WTC11 (cell line): ENCODE measurements around the gene TPD52L2. TPM values are rescaled to one million over a fixed set of nuclear protein-coding genes. Genes with fewer than 3 reads are reported as not detected.

ENCODE experiments used
- ATAC-seq: fragments of 200-7000 bp; cut with Tn5 transposase; 2 replicates; pipeline ENCODE4 v1.10.0; 2021; ENCODE audit warnings: mild to moderate bottlenecking, moderate library complexity
- CTCF ChIA-PET: fragments of 300-600 bp; sonication (Branson Sonifier 250); formaldehyde crosslinking; loops from one replicate; lab custom pipeline; 2021; ENCODE audit warnings: antibody characterized with exemption; lab: Charles Lee
- POLR2A ChIA-PET: fragments of 350-600 bp; sonication (Branson Sonifier 250); formaldehyde crosslinking; loops from one replicate; lab custom pipeline; 2021; ENCODE audit warnings: antibody characterized with exemption; lab: Charles Lee
- DNase-seq: peaks from one replicate; pipeline ENCODE4 v3.0.0; 2021; ENCODE audit warnings: low spot score
- H3K27ac Mint-ChIP-seq: 2 replicates; pipeline ENCODE4 v1.8.0; 2021; ENCODE audit warnings: mixed read lengths
- H3K27me3 Mint-ChIP-seq: 2 replicates; pipeline ENCODE4 v1.8.0; 2021; ENCODE audit warnings: low read depth, mild to moderate bottlenecking, moderate library complexity, mixed read lengths
- H3K36me3 Mint-ChIP-seq: 2 replicates; pipeline ENCODE4 v1.8.0; 2021; ENCODE audit warnings: mixed read lengths
- H3K4me1 Mint-ChIP-seq: 2 replicates; pipeline ENCODE4 v1.8.0; 2022; ENCODE audit warnings: mixed read lengths
- H3K4me3 Mint-ChIP-seq: 2 replicates; pipeline ENCODE4 v1.8.0; 2021; ENCODE audit warnings: mild to moderate bottlenecking, moderate library complexity, mixed read lengths
- H3K9me3 Mint-ChIP-seq: 2 replicates; pipeline ENCODE4 v1.8.0; 2021; ENCODE audit warnings: mixed read lengths
- AFF4 ChIP-seq: sonication (generic); formaldehyde crosslinking; IDR thresholded peaks from 2 replicates; pipeline ENCODE4 v1.8.1; 2023; ENCODE audit warnings: mild to moderate bottlenecking, missing genetic modification reagents, borderline replicate concordance
- AR ChIP-seq: fragments of 250-450 bp; sonication (Bioruptor Pico); IDR thresholded peaks from 2 replicates; pipeline ENCODE4 v1.9.0; 2021; ENCODE audit warnings: mild to moderate bottlenecking
- ELF4 ChIP-seq: sonication (generic); formaldehyde crosslinking; IDR thresholded peaks from 2 replicates; pipeline ENCODE4 v1.8.1; 2022; ENCODE audit warnings: low read depth, mild to moderate bottlenecking, moderate library complexity, missing genetic modification reagents
- FOXP1 ChIP-seq: sonication (generic); formaldehyde crosslinking; IDR thresholded peaks from 2 replicates; pipeline ENCODE4 v1.8.0; 2022; ENCODE audit warnings: missing genetic modification reagents, mild to moderate bottlenecking, moderate library complexity, borderline replicate concordance
- FOXP4 ChIP-seq: sonication (generic); formaldehyde crosslinking; IDR thresholded peaks from 2 replicates; pipeline ENCODE4 v1.8.0; 2022; ENCODE audit warnings: mild to moderate bottlenecking, missing genetic modification reagents
- GTF2I ChIP-seq: fragments of 250-450 bp; sonication (Bioruptor Pico); conservative IDR thresholded peaks from 2 replicates; pipeline ENCODE4 v1.4.0; 2021; ENCODE audit warnings: mild to moderate bottlenecking
- HMGA2 ChIP-seq: fragments of 250-450 bp; sonication (Bioruptor Pico); IDR thresholded peaks from 2 replicates; pipeline ENCODE4 v1.4.0; 2021; ENCODE audit warnings: mild to moderate bottlenecking, moderate library complexity
- IRF1 ChIP-seq: sonication (generic); formaldehyde crosslinking; IDR thresholded peaks from 2 replicates; pipeline ENCODE4 v1.8.0; 2023; ENCODE audit warnings: missing genetic modification reagents
- KAT7 ChIP-seq: sonication (generic); formaldehyde crosslinking; IDR thresholded peaks from 2 replicates; pipeline ENCODE4 v1.8.1; 2023; ENCODE audit warnings: missing genetic modification reagents, mild to moderate bottlenecking, borderline replicate concordance
- NFE2L1 ChIP-seq: sonication (generic); formaldehyde crosslinking; IDR thresholded peaks from 2 replicates; pipeline ENCODE4 v1.8.1; 2023; ENCODE audit warnings: missing genetic modification reagents
- NFYB ChIP-seq: sonication (generic); formaldehyde crosslinking; conservative IDR thresholded peaks from 2 replicates; pipeline ENCODE4 v1.8.0; 2022; ENCODE audit warnings: low read depth, missing genetic modification reagents
- RELA ChIP-seq: sonication (generic); formaldehyde crosslinking; IDR thresholded peaks from 2 replicates; pipeline ENCODE4 v1.8.1; 2022; ENCODE audit warnings: missing genetic modification reagents, mild to moderate bottlenecking, borderline replicate concordance
- TEAD4 ChIP-seq: sonication (generic); formaldehyde crosslinking; IDR thresholded peaks from 2 replicates; pipeline ENCODE4 v1.8.0; 2022; ENCODE audit warnings: mild to moderate bottlenecking, missing genetic modification reagents
- TP53 ChIP-seq: sonication (generic); formaldehyde crosslinking; IDR thresholded peaks from 2 replicates; pipeline ENCODE4 v1.8.1; 2023; ENCODE audit warnings: mild to moderate bottlenecking, missing genetic modification reagents
- ZNF219 ChIP-seq: sonication (generic); formaldehyde crosslinking; IDR thresholded peaks from 2 replicates; pipeline ENCODE4 v1.8.0; 2023; ENCODE audit warnings: missing genetic modification reagents, mild to moderate bottlenecking, borderline replicate concordance
- ZNF396 ChIP-seq: fragments of 250-450 bp; sonication (Bioruptor Pico); IDR thresholded peaks from 2 replicates; pipeline ENCODE4 v1.8.0; 2021; ENCODE audit warnings: mild to moderate bottlenecking, moderate library complexity, borderline replicate concordance
- ZNF423 ChIP-seq: fragments of 250-450 bp; sonication (Bioruptor Pico); IDR thresholded peaks from 2 replicates; pipeline ENCODE4 v2.1.2; 2022; ENCODE audit warnings: mild to moderate bottlenecking, moderate library complexity
- ZNF425 ChIP-seq: fragments of 250-450 bp; sonication (Bioruptor Pico); conservative IDR thresholded peaks from 2 replicates; pipeline ENCODE4 v1.9.0; 2021; ENCODE audit warnings: mild to moderate bottlenecking
- ZNF671 ChIP-seq: fragments of 250-450 bp; sonication (Bioruptor Pico); IDR thresholded peaks from 2 replicates; pipeline ENCODE4 v1.8.0; 2021; ENCODE audit warnings: mild to moderate bottlenecking
- total RNA-seq: library from RNA; stranded (reverse); gene quantifications from 3 replicates; pipeline ENCODE4 v1.2.3, GENCODE V29; 2021

TPD52L2 gene
- total RNA-seq, 1 experiment from 2014 or later = 80.8 TPM

- H3K27ac Mint-ChIP-seq = no peak overlapping the region
These were observed 2.8 kb upstream of the TPD52L2 start for GRCh38 chr20:63861981-63862901.

More at GRCh38 chr20:63861981-63862901, 2.8 kb upstream of the TPD52L2 start:
- POLR2A ChIA-PET = no interaction called here
- TF ChIP-seq TP53 (CRISPR knock-in tag) (no peak), HMGA2 (CRISPR knock-in tag) (no peak), NFYB (CRISPR knock-in tag) (no peak), ZNF671 (CRISPR knock-in tag) (no peak), ELF4 (no peak), AFF4 (no peak), ZNF425 (CRISPR knock-in tag) (no peak), KAT7 (CRISPR knock-in tag) (no peak), ZNF396 (no peak), RELA (no peak), ZNF423 (no peak), NFE2L1 (CRISPR knock-in tag) (no peak), TEAD4 (CRISPR knock-in tag) (no peak), GTF2I (CRISPR knock-in tag) (no peak), AR (CRISPR knock-in tag) (no peak), FOXP1 (CRISPR knock-in tag) (no peak), IRF1 (CRISPR knock-in tag) (no peak), ZNF219 (no peak), FOXP4 (no peak)
- ATAC-seq = no peak
- H3K4me1 Mint-ChIP-seq = peaks cover 49% of the 10 kb centered on the region
- peaks cover 4% of the 10 kb centered on the region; the same call in 1 of the 2 replicates for H3K36me3 Mint-ChIP-seq
- DNase-seq = no peak
- H3K27me3 Mint-ChIP-seq = no peaks in the 10 kb centered on the region
- H3K4me3 Mint-ChIP-seq = no peak overlapping the region
- H3K9me3 Mint-ChIP-seq = no peaks in the 10 kb centered on the region
- CTCF ChIA-PET = interaction anchor here (0.5 to 5.6 kb wide), 3 partner anchors 71 to 391 kb away, joined by 5 to 68 read pairs (median 5); no protein-coding TSS in a partner anchor
